GDM1 (cell line): Measurements from ENCODE around the gene MYO9B.
"Not testable (repeated sequence)": the region's sequence is repeated elsewhere in the genome, so short reads cannot be mapped to it uniquely, and the experiment has no call there.

ENCODE experiments used
- DNase-seq: peaks from one replicate; lab custom pipeline; 2025; lab: John Stamatoyannopoulos, UW

MYO9B gene

DNA sequence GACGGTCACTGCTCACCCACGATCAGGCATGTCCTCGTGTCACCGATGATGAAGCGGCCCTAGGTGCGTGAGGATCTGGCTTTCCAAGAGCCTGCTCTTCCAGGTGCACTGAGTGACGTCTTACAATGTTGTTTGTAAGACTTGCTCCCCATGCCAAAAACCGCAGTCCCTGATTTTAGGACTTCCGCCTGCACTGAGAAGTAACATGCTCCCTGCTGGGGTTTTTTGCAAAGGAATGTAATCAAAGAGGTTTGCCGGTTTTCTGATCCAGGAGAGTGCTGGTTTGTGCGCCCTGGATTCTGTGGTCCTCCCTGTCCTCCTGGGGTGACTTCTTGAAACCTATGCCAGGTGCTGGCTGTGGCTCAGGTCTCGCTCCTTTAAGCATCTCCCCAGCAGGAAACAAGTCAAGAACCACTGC is 38.8 kb downstream of the MYO9B start:
- DNase-seq: no peak

DNA sequence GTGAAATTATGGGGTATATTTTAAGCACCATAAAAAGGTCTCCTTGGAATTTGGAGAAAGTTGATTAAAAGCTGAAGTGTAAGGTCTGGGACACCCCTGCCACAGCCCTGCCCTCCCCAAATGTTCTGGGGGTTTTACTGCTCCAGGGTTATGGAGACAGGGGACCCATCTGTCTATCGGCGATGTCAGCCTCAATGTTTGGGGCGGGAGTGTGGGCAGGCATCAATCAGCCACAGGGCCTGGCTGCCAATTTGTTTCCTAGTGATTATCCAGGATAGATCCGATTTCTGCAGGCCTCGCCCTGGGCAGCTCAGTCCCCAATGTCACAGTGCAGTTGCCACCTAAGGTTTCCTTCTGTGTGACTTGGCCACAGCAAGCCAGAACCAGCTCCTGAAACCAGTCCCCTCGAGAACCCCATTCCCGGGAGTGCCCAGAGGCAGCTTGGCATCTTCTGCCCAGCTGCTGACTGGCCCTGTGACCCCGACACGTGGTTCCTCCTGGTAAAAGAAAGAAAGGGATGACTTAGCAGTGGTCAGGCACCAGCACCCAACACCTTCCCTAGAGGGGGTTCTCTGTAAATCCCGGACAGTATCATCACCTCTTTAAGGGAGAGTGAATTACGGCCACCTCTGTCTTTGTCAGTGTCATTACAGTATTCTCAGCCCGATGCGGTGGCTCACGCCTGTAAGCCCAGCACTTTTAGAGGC is 41.6 kb downstream of the MYO9B start:
- DNase-seq: no peak

DNA sequence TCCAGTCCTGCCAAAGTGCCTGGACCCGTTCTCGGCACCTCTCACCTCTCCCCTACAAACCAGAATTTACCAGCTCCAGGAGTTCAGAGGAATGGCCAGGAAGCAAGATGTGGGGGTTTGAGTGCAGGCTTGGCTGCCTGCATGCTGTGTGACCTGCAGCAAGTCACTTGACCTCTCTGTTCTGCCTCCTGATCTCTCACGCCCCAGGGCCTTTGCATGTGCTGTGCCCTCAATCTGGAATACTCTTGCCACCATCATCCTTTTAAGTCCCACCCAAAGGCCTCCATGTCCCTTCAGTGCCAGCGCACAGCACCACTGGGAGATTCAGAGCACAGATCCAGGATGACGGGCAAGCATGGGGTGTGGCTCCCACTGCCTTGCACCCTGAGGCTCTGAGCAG is 43.4 kb downstream of the MYO9B start:
- DNase-seq: no peak

DNA sequence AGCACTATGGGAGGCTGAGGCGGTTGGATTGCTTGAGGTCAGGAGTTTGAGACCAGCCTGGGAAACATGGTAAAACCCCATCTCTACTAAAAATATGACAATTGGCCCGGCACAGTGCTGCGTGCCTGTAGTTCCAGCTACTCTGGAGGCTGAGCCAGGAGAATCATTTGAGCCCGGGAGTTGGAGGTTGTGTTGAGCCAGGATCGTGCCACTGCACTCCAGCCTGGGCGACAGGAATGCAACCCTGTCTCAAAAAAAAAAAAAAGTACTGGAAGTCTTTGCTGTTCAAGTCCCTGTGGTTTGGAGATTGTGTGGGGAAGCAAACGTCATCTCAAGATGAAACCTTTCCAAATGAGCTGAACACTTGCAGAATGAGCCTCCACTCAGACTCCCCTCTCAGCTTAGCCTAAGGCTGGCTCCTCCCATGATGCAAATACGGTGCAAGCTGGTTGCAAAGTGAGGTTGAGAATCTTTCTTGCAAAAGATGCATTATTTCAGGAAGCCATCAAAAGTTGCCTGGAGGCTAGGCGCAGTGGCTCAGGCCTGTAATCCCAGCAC is 46.2 kb downstream of the MYO9B start:
- no peak for DNase-seq

DNA sequence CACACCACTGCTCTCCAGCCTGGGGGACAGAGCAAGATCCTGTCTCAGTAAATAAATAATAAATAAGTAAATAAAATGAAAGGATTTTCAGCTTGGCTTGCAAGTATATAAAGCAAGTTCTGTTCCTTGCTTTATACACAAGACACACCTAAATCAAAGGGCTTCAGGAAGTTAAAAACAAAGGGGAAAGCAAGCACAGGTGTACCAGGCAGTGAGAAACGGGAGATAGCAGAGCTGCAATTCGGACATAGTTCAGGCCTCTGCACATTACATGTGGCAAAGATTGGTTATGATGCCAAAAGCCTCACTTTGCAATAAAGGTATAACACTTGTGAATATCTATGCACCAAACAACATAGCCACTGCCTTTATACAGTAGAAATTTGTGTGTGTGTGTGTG is 47.5 kb downstream of the MYO9B start:
- DNase-seq: no peak

DNA sequence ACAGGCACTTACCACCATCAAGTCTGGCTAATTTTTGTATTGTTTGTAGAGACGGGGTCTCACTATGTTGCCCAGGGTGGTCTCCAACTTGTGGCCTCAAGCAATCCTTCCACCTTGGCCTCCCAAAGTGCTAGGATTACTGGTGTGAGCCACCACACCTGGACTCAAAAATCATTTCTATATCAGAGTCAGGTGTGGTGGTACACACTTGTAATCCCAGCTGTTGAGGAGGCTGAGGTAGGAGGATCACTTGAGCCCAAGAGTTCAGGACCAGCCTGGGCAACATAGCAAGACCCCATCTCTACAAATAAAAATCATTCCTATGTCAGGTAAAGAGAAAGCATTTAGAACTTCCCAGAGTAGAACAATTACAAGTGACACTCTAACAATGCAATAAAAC is 48.4 kb downstream of the MYO9B start:
- DNase-seq: no peak

DNA sequence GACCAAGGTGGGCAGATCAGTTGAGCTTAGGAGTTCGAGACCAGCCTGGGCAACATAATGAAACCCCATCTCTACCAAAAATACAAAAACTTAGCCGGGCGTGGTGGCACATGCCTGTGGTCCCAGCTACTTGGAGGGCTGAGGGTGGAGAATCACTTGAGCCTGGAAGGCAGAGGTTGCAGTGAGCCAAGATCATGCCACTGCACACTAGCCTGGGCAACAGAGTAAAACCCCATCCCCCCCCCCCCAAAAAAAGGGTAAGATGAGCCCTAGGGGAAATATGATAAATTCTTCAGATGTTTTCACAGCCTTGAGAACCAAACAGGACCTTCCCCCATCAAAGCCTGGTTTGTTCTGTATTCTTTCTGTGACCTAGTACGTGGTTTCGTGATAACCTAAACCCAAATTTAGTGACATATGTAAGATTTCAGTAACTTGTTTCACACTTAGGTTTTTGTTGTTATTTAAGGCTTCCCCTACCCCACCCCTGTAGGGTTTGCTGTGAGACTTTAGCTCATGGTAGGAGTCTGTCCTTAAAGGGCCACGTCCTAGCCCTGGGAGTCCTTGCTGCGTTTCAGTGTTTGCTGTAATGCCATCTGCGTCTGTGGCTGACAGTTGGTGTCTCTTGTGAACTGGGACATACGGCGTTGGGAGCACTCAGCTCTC is 49.6 kb downstream of the MYO9B start:
- peak; percentile 48 for DNase-seq

DNA sequence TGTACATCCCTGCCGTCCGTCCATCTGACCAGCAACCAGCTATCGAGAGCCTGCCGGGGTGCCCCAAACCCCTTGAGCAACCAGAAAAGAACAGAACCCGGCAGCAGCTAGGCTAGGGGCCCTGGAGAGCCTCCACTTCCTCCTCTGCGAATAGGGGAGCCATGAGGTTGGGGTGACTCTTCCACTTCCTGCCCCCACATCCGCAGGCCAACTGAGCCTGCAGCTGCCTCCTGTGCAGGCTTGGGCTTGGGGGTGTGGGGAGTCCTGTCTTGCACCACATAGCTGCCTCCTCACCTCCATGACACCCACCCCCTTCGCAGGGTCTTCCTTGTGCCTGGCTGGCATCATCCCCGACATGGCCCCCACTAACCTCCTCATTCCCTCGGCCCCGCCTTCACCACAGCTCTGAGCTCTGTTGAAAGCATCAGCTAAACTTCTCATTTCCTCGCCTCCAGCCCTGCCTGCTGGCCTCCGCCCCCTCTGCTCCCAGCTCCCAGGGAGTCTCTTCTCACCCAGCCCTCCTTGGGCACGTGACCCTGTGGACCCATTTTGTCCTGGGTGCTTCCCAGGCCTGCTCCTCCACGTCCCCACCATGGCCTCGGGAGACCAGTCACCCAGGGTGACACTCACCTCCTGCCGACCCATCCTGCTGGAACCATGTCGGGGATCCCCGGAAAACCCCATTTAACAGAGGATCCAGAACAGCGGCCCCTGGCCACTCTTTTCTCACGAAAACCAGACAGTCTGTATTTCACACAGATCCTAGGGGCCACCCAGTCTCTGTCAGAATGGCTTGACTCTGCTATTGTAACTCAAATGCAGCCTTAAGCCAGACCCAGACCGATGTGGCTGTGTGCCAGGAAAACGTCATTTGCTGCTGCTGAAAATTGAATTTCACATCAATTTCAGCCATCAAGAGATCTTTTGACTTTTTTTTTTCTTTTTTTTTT is 50.4 kb downstream of the MYO9B start:
- DNase-seq: peak; percentile 48

DNA sequence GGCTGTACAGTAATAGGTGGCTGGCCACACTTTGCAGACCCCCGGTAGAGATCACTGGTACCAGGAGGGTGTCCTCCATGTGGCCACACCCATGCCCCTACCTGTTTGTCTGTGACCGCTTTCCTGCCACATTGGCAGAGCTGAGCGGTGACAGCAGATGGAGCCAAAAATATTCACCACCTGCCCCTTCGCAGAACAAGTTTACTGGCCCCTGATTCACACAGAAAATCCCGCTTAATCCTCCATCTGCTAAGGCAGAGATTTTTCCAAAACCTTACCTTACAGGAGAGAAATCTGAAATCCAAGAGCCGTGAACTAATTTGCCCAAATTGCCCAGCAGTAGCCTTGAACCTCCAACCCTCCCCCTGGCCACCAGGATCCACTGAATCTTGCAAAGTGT is 52.1 kb downstream of the MYO9B start:
- DNase-seq: no peak

DNA sequence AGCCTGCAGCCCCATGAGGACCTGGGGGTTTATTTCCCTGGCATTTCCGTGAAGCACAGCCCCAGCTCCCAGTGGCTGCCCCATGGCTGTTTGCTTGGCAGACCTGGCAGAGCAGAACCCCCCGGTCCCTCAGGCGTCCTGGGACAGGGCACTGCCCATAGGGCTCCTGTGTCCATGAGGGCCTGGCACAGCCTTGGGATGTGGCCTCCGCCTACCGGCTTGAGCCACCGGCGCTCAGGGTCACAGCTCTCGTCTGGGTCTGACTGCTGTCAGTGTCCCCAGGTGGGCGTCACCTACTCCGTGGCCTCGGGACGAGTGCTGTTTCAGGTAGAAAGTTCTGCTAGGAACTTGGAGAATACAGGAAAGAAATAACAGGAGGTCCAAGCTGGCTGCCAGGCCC is 52.8 kb downstream of the MYO9B start:
- DNase-seq: no peak

DNA sequence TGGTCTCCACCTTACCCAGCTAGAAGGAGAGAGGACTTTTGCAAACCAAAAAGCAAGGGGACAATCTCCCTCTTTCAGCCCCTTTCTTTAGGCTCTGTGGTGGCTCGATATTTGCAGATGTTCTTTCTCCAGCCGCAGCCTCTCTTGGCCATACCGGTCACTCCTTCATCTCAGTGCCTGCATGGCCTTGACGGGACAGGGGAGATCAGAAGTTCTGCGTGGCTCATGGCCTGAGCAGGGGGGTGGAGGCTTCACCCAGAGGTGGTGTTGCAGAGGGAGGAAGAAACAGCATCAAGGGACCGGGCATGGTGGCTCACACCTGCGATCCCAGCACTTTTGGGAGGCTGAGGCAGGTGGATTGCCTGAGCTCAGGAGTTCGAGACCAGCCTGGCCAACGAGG is 53.2 kb downstream of the MYO9B start:
- no peak for DNase-seq

DNA sequence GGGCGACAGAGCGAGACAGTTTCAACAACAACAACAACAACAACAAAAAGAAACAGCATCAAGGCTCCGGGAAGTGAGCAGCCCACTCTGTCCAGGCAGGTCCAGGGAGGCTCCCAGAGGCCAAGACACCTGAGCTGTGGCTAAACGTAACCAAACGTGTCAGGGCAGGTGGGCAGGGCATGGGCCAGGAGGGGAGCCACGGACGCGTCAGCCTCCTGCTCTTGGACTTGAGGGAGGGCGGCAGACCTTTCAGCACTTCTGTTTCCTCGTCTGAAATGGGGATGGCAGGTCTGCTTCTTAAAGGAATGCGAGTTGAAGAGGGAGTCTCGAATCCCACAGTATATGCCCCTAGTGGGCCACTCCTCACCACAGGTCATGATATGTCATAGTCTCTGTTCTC is 53.8 kb downstream of the MYO9B start:
- DNase-seq: no peak

DNA sequence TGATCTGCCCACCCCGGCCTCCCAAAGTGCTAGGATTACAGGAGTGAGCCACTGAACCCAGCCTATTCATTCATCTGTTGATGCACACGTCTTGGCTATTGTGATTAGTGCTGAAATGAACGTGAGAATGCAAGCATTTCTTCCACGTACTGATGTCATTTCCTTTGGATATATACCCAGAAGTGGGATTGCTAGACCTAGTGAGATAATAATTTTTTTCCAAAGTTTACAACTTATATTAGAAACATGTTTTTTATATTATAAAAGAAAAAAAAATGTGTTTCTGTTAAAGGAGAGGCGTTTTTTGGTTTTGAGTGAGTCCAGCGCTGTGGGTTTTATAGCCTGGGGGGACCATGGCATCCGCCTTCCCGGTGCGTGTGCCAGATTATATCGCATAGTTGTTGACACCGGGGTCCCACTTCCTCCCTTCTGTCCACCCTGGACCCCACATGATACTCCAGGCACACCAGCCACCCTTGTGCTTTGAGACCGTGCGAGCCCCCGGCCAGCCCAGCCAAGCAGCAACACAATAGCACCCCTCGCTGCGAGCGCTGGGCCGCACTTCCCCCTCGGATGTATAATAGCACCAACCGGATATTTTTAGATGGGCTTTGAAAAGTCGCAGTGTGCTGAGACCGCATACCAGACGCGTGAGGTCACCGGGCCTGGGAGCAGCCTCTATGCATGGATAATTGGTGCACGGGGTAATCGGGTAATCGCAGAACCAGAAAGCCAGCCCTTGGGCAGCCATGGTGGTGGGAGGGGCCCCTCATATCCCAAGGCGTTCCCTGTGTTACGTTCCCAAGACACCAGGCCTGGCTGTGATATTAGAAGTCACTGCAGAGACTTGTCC is 59.6 kb downstream of the MYO9B start:
- DNase-seq: peak; percentile 57

DNA sequence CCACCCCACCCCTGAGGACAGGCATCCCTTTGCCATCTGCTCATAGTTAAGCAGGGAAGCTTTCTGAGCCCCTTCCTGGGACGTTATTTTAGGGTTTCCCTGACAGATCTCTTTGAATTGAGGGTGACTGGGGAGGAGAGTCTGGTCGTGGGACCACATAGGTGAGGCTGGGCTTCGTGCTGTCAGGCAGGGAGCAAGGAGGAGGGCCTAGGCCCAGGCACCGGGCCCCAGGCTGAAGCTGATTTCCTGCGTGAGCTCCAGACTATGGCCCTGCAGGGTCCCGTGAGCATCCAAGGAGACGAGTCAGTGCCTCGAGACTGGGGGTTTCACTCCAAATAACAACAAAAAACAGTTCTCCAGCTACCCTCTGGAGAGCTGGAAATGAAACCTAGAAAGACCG is 60.4 kb downstream of the MYO9B start:
- DNase-seq: no peak

DNA sequence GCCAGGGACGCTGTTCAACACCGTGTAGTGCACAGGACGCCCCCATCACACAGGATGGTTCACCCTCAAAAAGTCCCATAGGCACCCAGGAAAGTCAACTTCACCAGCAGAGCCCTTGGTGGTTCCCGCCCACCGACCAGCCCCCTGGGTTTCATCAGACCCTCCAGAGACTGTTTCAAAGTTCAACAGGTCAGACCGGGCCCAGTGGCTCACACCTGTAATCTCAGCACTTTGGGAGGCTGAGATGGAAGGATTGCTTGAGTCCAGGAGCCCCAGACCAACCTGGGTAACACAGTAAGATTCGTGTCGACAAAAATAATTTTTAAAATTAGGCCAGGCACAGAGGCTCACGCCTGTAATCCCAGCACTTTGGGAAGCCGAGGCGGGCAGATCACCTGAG is 61.0 kb downstream of the MYO9B start:
- no peak for DNase-seq

DNA sequence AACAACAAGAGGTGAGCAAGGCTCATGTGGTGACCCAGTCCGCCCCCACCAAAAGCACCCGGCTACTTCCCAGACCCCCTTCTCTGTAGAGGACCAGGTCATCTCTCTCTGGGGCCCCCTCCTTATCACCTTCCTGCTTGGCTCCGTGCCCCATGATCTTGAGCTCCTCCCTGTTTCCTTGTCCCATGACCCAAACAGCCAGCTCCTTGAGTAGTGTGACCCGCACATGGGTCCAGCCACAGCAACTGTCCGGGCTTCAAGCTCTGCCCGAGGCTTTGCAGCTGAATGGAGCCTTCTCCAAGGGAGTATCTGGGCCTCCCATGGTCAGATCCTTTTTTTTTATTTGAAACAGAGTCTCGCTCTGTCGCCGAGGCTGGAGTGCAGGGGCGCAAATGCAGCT is 61.8 kb downstream of the MYO9B start:
- DNase-seq: no peak

DNA sequence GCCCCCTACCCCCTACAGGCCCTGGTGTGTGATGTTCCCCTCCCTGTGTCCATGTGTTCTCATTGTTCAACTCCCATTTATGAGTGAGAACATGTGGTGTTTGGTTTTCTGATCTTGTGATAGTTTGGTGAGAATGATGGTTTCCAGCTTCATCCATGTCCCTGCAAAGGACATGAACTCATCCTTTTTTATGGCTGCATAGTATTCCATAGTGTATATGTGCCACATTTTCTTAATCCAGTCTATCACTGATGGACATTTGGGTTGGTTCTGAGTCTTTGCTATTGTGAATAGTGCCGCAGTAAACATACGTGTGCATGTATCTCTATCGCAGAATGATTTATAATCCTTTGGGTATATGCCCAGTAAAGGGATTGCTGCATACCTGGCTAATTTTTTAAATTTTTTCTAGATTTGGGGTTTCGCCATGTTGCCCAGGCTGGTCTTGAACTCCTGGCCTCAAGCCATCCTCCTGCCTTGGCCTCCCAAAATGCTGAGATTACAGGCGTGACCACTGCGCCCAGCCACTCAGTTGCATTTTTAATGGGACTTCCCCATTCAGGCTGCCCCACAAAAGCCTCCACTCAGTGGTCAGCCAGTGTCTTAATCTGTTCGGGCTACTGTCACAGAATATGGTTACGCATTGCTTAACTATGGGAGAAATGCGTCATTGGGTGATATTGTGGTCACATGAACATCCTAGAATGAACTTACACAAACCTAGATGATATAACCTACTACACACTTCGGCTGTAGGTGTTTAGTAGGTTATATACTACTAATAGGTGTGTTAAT is 62.7 kb downstream of the MYO9B start:
- not testable (repeated sequence) for DNase-seq

DNA sequence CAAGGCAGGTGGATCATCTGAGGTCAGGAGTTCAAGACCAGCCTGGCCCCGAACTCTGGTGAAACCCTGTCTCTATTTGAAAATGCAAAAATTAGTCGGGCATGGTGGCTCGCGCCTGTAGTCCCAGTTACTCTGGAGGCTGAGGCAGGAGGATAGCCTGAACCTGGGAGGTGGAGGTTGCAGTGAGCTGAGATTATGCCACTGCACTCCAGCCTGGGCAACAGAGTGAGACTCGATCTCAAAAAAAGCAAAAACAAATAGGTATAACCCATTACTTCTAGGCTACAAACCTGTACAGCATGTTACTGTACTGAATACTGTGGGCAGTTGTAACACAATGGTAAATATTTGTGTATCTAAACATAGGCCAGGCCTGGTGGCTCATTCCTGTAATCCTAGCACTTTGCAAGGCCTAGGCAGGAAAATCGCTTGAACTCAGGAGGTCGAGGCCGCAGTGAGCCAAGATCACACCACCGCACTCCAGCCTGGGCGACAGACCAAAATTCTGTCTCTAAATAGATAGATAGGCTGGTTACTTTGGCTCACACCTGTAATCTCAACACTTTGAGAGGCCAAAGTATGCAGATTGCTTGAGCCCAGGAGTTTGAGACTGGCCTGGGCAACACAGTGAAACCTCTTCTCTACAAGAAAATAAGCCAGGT is 63.5 kb downstream of the MYO9B start:
- DNase-seq: no peak

DNA sequence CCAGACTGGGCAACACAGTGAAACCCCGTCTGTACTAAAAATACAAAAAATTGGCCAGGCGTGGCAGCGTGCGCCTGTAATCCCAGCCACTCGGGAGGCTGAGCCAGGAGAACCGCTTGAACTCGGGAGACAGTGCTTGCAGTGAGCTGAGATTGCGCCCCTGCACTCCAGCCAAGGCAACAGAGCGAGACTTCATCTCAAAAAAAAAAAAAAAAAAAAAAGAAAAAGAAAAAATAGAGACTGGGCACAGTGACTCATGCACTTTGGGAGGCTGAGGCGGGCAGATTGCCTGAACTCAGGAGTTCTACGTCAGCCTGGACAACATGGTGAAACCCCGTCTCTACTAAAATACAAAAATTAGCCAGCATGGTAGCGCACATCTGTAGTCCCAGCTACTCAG is 69.2 kb downstream of the MYO9B start:
- not testable (repeated sequence) for DNase-seq
